DMS53 treated with DMSO at 0.1 percent for 48 hours (cell line): ENCODE results near the gene SHISAL1.
"Not testable (repeated sequence)": the region's sequence is repeated elsewhere in the genome, so short reads cannot be mapped to it uniquely, and the experiment has no call there.

Experiments
- DNase-seq: peaks from one replicate; lab custom pipeline; 2025; ENCODE audit not compliant: unreplicated experiment; lab: John Stamatoyannopoulos, UW

The SHISAL1 gene

GRCh38 chr22:44329179-44329796 is 16.5 kb upstream of the SHISAL1 start:
- DNase-seq, result peak; percentile 50

- no peak for DNase-seq
Measured at GRCh38 chr22:44328762-44329161, 16.0 kb upstream of the SHISAL1 start.

- no peak for DNase-seq
Measured at GRCh38 chr22:44328326-44328725, 15.6 kb upstream of the SHISAL1 start.

- no peak for DNase-seq
Measured at GRCh38 chr22:44326491-44326885, 13.7 kb upstream of the SHISAL1 start.

- no peak for DNase-seq
Measured at GRCh38 chr22:44325718-44326490, 13.2 kb upstream of the SHISAL1 start.

- not testable (repeated sequence) for DNase-seq
Measured at GRCh38 chr22:44323140-44323790, 10.5 kb upstream of the SHISAL1 start.

- no peak for DNase-seq
Measured at GRCh38 chr22:44319685-44320084, 6.9 kb upstream of the SHISAL1 start.

- no peak for DNase-seq
Measured at GRCh38 chr22:44318751-44319150, 6.0 kb upstream of the SHISAL1 start.

GRCh38 chr22:44317886-44318637 is 5.3 kb upstream of the SHISAL1 start:
- no peak for DNase-seq

GRCh38 chr22:44317123-44317444 is 4.3 kb upstream of the SHISAL1 start:
- DNase-seq, result no peak

GRCh38 chr22:44316393-44317122 is 3.8 kb upstream of the SHISAL1 start:
- no peak for DNase-seq

GRCh38 chr22:44314425-44315067 is 1.8 kb upstream of the SHISAL1 start:
- DNase-seq, result no peak

GRCh38 chr22:44313385-44314006 is 745 bp upstream of the SHISAL1 start:
- no peak for DNase-seq

GRCh38 chr22:44311855-44312170 is 938 bp downstream of the SHISAL1 start:
- no peak for DNase-seq

GRCh38 chr22:44311104-44311854 is 1.5 kb downstream of the SHISAL1 start:
- DNase-seq, result no peak

GRCh38 chr22:44309647-44310046 is 3.1 kb downstream of the SHISAL1 start:
- no peak for DNase-seq

- no peak for DNase-seq
Measured at GRCh38 chr22:44309137-44309536, 3.6 kb downstream of the SHISAL1 start.

GRCh38 chr22:44307509-44308169 is 5.1 kb downstream of the SHISAL1 start:
- no peak for DNase-seq

GRCh38 chr22:44305888-44306287 is 6.9 kb downstream of the SHISAL1 start:
- no peak for DNase-seq
